GM10248 (cell line): ENCODE results near the gene LAMTOR2.
A peak's percentile ranks its signal among the peaks of the same experiment; 100 is the strongest.

ENCODE experiments used
- CTCF ChIA-PET: fragments of 300-600 bp; sonication (Branson Sonifier 250); formaldehyde crosslinking; extraction: SDS; loops from one replicate; lab custom pipeline; 2021; ENCODE audit warnings: antibody characterized with exemption; lab: Yijun Ruan, JAX
- POLR2A ChIA-PET: fragments of 350-650 bp; sonication (Branson Sonifier 250); formaldehyde crosslinking; extraction: SDS; loops from one replicate; lab custom pipeline; 2020; ENCODE audit warnings: antibody characterized with exemption; lab: Yijun Ruan, JAX
- DNase-seq: peaks from one replicate; pipeline ENCODE4 v3.0.0; 2012; ENCODE audit errors: extremely low spot score
- CTCF ChIP-seq: IDR thresholded peaks from 2 replicates; pipeline ENCODE4 v1.5.1; 2012; ENCODE audit warnings: mild to moderate bottlenecking, low read depth; ENCODE audit errors: extremely low read depth, missing control alignments, control extremely low read depth

The LAMTOR2 gene

GRCh38 chr1:156054500-156055280, at the start of gene LAMTOR2:
Gene LAMTOR2 (plus strand): TSS chr1:156054782. CDS start chr1:156054890, 108 bp downstream.
- peak; percentile 94 for DNase-seq
- ChIA-PET CTCF (interaction anchor here (1.5 to 2.4 kb wide), 4 partner anchors 11 to 34 kb away, joined by 4 to 17 read pairs (median 6); partner anchors contain the start of gene SSR2), POLR2A (no interaction called here)

GRCh38 chr1:156004843-156005584, 49.6 kb upstream of the LAMTOR2 start:
- TF ChIP-seq CTCF, result no peak
- no peak for DNase-seq
- CTCF ChIA-PET, result interaction anchor here (0.9 to 1.6 kb wide), 5 partner anchors 9 to 67 kb away, joined by 3 to 6 read pairs (median 4); no protein-coding TSS in a partner anchor
- POLR2A ChIA-PET, result no interaction called here

More at GRCh38 chr1:156054500-156055280, at the start of gene LAMTOR2:
- no peak for TF ChIP-seq CTCF

GRCh38 chr1:156006666-156007376, 47.8 kb upstream of the LAMTOR2 start:
- ChIA-PET POLR2A (no interaction called here), CTCF (interaction anchor here (1.1 to 2.6 kb wide), 4 partner anchors 17 to 218 kb away, joined by 3 to 12 read pairs (median 5); no protein-coding TSS in a partner anchor)
- no peak for DNase-seq
- TF ChIP-seq CTCF, result no peak

GRCh38 chr1:156009404-156009803, 45.2 kb upstream of the LAMTOR2 start:
- no peak for TF ChIP-seq CTCF
- CTCF ChIA-PET, result interaction anchor here (1.5 to 2.0 kb wide), 3 partner anchors 16 to 120 kb away, joined by 3 to 7 read pairs (median 6); no protein-coding TSS in a partner anchor
- POLR2A ChIA-PET, result no interaction called here
- no peak for DNase-seq

- ChIA-PET POLR2A (no interaction called here), CTCF (interaction anchor here (1.5 kb wide), 1 partner anchor 54 kb away, joined by 4 read pairs; no protein-coding TSS in a partner anchor)
- no peak for TF ChIP-seq CTCF
- peak; percentile 75 for DNase-seq
Measured at GRCh38 chr1:156012051-156012817, 42.3 kb upstream of the LAMTOR2 start.
